Measurements from ENCODE around the gene USP35.
"Not testable (repeated sequence)": the region's sequence is repeated elsewhere in the genome, so short reads cannot be mapped to it uniquely, and the experiment has no call there.

USP35 gene

DNA sequence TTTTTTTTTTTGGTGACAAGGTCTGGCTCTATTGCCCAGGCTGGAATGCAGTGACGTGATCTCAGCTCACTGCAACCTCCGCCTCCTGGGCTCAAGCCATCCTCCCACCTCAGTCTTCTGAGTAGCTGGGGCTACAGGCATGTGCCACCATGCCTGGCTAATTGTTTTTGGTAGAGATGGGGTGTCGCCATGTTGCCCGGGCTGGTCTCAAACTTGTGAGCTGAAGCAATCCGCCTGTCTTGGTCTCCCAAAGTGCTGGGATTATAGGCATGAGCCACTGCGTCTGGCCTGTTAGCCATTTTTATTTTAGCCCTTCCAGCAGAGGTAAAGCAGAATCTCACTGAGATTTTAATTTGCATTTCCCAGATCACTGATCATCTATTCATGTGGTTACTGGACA, 44.3 kb downstream of the USP35 start:
- not testable (repeated sequence) for DNase-seq (ENCODE audit: low read depth in 2 of 2)

DNA sequence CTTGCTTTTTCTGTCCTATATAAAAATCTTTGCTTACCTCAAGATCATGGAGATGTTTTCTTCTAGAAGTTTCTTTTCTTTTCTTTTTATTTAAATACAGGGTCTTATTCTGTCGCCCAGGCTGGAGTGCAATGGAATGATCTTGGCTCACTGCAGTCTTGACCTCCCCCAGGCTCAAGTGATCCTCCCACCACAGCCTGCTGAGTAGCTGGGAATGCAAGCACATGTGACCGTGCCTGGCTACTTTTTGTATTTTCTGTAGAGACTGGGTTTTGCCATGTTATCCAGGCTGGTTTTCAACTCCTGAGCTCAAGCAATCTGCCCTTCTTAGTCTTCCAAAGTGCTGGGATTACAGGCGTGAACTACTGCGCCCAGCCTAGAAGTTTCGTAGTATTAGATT, 45.3 kb downstream of the USP35 start:
- DNase-seq (ENCODE audit: low read depth in 2 of 2) = no peak

- DNase-seq (ENCODE audit: low read depth in 2 of 2) = no peak
These were observed 48.8 kb downstream of the USP35 start for GRCh38 chr11:78237293-78238046.

GRCh38 chr11:78239781-78240180, 51.1 kb downstream of the USP35 start:
- no peak for DNase-seq (ENCODE audit: low read depth in 2 of 2)

GRCh38 chr11:78241475-78241874, 52.8 kb downstream of the USP35 start:
- no peak for DNase-seq (ENCODE audit: low read depth in 2 of 2)

DNA sequence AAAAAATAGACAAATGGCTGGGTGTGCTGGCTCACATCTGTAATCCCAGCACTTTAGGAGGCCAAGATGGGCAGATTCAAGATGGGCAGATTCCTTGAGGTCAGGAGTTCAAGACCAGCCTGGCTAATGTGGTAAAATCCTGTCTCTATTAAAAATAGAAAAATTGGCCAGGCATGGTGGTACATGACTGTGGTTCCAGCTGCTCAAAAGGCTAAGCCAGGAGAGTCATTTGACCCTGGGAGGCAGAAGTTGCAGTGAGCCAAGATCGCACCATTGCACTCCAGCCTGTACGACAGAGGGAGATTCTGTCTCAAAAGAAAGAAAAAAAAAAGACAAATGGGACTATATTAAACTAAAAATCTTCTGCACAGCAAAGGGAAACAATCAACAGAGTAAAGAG, 55.4 kb downstream of the USP35 start:
- no peak for DNase-seq (ENCODE audit: low read depth in 2 of 2)

DNA sequence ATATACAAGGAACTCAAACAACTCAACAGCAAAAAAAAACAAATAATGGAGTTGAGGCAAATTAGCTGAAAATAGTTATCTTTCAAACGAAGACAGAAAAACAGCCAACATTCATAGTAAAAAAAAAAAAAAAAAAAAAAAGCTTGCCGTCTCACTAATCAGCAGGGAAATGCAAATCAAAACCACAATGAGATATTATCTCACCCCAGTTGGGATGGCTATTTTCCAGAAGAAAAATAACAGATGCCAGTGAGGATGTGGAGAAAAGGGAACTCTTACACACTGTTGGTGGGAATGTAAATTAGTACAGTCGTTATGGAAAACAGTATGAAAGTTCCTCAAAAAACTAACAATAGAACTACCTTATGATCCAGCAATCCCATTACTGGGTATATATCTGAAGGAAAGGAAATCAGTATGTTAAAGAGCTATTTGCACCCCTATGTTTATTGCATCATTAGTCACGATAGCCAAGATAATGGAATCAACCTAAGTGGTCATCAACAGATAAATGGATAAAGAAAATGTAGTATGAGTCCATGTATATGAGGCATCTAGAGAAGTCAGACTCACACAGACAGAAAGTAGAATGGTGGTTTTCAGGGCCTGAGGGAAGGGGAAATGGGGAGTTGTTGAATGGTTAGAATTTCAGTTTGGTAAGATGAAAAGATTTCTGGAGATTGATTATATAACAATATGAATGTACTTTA, 56.0 kb downstream of the USP35 start:
- DNase-seq (ENCODE audit: low read depth in 2 of 2) = no peak

- no peak for DNase-seq (ENCODE audit: low read depth in 2 of 2)
These were observed 59.5 kb downstream of the USP35 start for GRCh38 chr11:78248191-78248590.

DNA sequence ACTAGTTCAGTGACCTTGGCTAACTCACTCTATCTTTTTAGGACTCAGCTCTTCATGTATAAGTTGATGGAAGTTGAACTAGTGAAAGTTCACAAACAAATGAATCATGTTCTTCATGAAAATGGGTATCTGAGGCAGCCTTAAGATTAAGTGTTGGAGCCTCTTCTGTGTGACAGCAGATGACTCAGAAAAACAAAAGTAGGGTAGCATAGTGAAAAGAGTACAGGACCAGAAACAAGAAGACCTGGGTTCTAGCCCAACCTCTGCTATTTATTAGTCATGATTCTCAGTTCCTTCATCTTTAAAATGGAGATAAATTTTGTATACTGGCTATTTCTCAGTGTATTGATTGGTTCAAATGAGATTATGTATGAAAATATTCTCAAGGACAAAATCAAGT, 60.2 kb downstream of the USP35 start:
- DNase-seq (ENCODE audit: low read depth in 2 of 2) = no peak

- DNase-seq (ENCODE audit: low read depth in 2 of 2) = no peak
These were observed 61.4 kb downstream of the USP35 start for GRCh38 chr11:78250099-78250498.

DNA sequence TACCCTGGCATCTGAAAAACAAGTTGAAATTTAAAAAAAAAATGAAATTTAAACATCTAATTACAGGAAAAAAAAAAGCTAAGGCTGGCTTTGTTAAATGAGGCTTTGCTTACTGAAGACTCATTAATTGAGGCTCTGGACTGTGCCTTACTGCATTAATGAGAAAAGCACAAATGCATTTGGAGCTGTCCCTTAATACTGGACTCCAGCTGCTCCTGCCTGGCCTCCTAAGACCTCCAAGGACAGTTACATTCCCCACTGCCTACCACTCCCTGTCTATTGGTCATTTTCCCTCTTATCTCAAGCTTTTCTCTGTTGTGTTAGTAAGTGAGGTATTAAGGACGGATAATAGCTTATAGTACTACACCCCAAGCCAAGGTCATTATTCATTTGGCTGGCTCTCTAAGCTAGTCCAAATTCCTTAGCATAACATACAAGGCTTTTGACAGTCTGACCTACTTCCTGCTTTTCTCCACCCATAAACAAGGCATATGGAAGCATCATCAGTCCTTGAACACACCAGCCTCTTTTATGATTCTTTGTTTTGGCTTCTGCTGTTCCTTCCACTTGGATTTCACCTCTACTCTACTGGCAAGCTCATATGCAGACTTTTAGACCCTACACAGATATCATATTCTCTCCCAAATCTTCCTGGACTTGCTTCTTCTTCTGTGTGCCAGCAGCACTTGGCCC, 62.5 kb downstream of the USP35 start:
- no peak for DNase-seq (ENCODE audit: low read depth in 2 of 2)

- no peak for DNase-seq (ENCODE audit: low read depth in 2 of 2)
These were observed 65.1 kb downstream of the USP35 start for GRCh38 chr11:78253797-78254196.

DNA sequence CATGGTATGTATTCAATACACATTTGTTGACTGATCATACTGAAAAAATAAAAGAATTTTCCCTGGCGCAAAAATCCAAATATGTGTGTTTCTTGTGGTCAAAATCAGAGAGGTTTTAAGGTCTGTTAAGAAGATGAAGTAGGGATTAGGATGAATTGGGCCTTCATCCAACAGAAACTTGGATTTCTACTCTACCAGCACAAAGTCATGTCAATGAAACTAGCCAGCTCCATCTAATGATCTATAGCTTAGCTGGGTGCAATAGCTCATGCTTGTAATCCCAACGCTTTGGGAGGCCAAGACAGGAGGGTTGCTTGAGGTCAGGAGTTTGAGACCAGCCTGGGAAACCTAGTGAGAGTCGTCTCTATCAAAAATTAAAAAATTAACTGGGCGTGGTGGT, 65.5 kb downstream of the USP35 start:
- no peak for DNase-seq (ENCODE audit: low read depth in 2 of 2)

DNA sequence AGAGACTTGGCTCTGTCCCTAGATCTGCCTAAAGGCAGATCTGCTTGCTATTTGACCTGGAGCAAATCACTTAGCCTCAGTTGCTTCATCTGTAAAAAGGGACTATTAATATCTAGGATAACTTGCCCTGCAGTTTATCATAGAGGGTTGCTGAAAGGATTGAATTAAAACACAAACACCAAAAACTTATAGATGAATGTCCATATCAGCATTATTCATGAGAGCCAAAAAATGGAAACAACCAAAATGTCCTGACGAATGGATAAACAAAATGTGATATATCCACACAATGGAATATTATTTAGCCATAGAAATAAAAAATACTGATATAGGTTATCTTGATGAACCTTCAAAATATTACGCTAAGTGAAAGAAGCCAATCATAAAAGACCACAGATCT, 67.2 kb downstream of the USP35 start:
- no peak for DNase-seq (ENCODE audit: low read depth in 2 of 2)

DNA sequence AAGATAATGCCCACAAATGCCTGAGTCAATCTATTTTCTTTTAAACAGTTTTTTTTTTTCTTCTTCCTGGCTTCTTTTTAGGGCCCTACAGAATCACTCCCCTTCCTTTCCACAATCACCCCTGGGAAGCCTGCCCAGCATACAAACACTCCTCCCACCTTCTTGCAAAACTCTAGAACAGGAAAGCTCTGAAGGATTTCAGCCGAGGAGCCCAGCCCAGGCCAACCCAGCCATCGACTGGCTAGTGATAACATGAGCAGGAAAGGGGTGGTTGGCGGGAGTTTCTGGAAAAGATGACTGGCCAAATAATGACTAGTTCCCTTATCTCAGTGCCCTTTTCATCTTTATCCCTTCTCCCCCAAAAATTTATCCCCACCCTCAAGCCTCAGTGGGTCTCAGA, 68.2 kb downstream of the USP35 start:
- no peak for DNase-seq (ENCODE audit: low read depth in 2 of 2)

DNA sequence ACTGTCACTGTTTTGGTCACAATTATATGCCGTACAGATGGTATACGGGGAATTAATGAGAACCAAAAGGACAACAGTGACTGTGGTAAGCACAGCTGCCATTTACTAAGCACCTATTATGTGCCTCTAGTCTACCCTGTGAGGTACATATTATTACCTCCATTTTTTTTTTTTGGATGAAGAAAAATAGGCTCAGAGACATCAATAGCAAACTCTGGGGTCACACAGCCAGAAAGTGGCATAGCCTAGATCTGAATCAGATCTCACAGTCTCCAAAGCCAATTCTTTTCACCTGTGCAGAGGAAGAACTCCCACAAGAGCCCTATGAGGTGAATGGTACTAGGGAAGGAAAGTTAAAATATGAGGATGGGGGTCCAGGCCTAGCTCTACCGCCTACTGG, 68.9 kb downstream of the USP35 start:
- DNase-seq (ENCODE audit: low read depth in 2 of 2) = no peak

DNA sequence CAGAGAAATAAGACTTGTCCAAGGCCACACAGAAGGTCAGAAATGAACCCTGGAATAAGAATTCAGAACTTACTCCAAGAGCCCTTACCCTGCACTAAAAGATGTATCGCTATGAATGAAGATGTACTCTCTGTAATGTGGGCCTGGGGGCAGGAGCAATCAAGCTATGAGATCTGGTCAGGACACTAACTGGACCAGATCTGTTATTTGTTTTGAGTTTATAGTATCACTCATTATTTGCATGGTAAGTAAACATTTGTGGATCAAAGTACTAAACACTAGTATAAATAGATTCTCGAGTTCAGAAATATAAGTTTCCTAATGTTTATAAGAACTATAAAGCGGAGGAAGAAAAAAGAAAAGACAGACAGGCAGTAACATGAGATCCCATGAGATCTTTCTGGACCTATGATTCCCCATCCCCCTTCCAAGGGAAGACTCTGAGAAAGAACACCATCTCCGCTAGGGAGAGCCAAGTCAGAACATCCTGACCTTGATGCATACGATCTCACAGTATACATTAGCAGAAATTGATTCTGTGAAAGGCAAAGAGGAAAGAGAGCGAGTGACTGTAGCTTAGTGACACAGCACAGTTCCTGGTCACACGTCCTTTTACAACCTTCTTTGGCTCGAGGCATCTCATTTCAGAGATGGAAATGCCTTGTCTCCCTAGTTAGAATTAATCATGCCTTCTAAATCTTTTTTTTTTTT, 71.2 kb downstream of the USP35 start:
- DNase-seq (ENCODE audit: low read depth in 2 of 2) = no peak

- no peak for DNase-seq (ENCODE audit: low read depth in 2 of 2)
These were observed 72.6 kb downstream of the USP35 start for GRCh38 chr11:78261367-78261766.

GRCh38 chr11:78261828-78262227, 73.1 kb downstream of the USP35 start:
- DNase-seq (ENCODE audit: low read depth in 2 of 2) = no peak

DNA sequence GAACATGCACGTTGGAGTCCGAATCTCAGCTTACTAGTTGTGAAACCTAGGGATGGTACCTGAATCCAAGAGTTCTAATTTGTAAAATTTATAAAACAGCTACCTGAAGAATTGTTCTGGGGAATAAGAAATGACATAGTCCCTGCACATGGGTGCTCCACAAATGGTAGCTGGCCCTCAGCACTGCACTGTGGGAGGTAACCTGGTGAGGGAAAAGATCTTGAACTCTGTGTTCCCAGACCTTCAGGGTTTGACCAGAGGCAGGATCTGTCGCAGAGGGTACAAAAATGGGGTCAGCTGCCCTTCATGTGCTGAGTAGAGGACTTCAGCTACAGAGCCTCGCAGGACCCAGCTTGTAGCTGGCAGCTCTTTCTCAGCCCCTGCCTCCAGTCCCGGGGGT, 73.5 kb downstream of the USP35 start:
- DNase-seq (ENCODE audit: low read depth in 2 of 2) = no peak

- no peak for DNase-seq (ENCODE audit: low read depth in 2 of 2)
These were observed 74.0 kb downstream of the USP35 start for GRCh38 chr11:78262691-78263090.

Data from stimulated activated CD8-positive, alpha-beta memory T cell treated with anti-CD3 and anti-CD28 coated beads, Interleukin-2, amount 100 ng/mL, for 1 hour (primary cell).